Cardiac muscle cell (in vitro differentiated cells and primary cell): ENCODE measurements around the gene MRPS18A. TPM values are rescaled to one million over a fixed set of nuclear protein-coding genes. Genes with fewer than 3 reads are reported as not detected.

Experiments used
- DNase-seq, 2 donors: peaks; one replicate each; pipeline versions ENCODE4 v3.0.0 to v3.0.0-alpha.2; 2010 to 2017; ENCODE audit warnings: low read depth in 1 of 2, low spot score in 1 of 2
- H3K27ac ChIP-seq: fragments of 200-600 bp; sonication (generic); 2 replicates; pipeline ENCODE4 v1.5.1; 2016
- H3K27me3 ChIP-seq: fragments of 200-600 bp; sonication (generic); 2 replicates; pipeline ENCODE4 v1.6.0; 2016; ENCODE audit warnings: control low read depth
- H3K36me3 ChIP-seq: fragments of 200-600 bp; sonication (generic); 2 replicates; pipeline ENCODE4 v1.5.1; 2016; ENCODE audit warnings: control low read depth
- H3K4me1 ChIP-seq: fragments of 200-600 bp; sonication (generic); 2 replicates; pipeline ENCODE4 v1.8.1; 2017; ENCODE audit warnings: low read depth, mild to moderate bottlenecking, mixed run types
- H3K4me3 ChIP-seq: fragments of 200-600 bp; sonication (generic); 2 replicates; pipeline ENCODE4 v1.5.1; 2016; ENCODE audit warnings: mild to moderate bottlenecking
- H3K9me3 ChIP-seq: fragments of 200-600 bp; sonication (generic); 2 replicates; pipeline ENCODE4 v1.5.1; 2017; ENCODE audit warnings: low read depth, mild to moderate bottlenecking, control low read depth
- CTCF ChIP-seq: IDR thresholded peaks from 2 replicates; pipeline ENCODE4 v1.5.1; 2012; ENCODE audit warnings: low read depth, mild to moderate bottlenecking, low read length
- polyA plus RNA-seq: library from polyadenylated mRNA; unstranded; fragments of >200 nt; fragmentation: Nextera tagmentation; extraction: Ambion mirVana; gene quantifications from 2 replicates; pipeline ENCODE4 v1.2.1, GENCODE V29; 2016
- total RNA-seq: library from RNA; depleted of rRNA; stranded (reverse); fragments of >200 nt; gene quantifications from 2 replicates; pipeline ENCODE4 v1.2.3, GENCODE V29; 2016

The MRPS18A gene
- total and polyA plus RNA-seq, 2 experiments from 2014 or later = 65.9 to 87.0 TPM

DNA sequence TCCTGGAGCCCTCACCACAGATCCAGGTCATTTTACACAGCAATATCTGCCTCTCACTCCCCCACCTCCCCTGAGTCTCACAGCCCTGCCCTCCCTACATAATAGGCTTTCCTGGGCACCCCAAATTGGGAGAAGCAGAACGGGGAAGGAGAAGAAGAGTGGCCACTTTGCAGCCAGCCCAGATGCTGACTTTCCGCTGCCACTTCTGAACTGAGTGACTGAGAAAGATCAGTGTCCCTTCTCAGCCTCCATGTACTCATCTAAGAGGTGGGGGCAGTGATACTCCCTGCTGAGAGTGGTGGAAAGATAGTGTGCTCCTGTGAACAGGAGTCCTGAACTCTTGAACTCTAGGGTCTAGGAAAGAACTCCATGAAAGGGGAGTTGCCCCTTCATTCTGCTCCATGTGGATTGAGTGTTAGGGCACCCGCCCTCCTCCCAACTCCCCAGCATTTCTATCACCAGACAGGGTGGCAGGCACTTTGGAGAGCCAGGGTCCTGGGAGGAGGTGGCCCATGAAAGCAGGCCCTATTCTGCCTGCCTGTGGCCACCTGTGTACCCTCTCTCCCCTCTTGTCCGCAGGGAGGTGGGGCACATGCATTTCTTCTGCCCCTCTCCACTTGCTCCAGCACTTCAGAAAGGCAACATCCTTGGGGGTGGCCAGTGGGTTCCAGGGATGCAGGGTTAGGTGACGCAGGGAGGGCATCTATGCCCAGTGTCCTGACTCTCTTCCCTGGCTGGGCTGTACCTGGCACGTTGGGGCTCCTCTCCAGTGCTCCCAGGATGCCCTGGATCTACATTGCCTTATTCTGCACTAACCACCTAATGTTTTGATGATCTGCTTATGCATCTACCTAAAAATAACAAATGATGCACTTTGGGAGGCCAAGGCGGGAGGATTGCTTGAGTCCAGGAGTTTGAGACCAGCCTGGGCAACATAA lies 38.3 kb upstream of the MRPS18A start:
- Histone ChIP-seq H3K4me3 (no peak overlapping the region), H3K4me1 (peaks cover 2% of the 10 kb centered on the region), H3K27ac (no peak overlapping the region), H3K27me3 (no peaks in the 10 kb centered on the region), H3K9me3 (no peaks in the 10 kb centered on the region), H3K36me3 (no peaks in the 10 kb centered on the region)
- TF ChIP-seq CTCF = no peak
- DNase-seq = no peak

DNA sequence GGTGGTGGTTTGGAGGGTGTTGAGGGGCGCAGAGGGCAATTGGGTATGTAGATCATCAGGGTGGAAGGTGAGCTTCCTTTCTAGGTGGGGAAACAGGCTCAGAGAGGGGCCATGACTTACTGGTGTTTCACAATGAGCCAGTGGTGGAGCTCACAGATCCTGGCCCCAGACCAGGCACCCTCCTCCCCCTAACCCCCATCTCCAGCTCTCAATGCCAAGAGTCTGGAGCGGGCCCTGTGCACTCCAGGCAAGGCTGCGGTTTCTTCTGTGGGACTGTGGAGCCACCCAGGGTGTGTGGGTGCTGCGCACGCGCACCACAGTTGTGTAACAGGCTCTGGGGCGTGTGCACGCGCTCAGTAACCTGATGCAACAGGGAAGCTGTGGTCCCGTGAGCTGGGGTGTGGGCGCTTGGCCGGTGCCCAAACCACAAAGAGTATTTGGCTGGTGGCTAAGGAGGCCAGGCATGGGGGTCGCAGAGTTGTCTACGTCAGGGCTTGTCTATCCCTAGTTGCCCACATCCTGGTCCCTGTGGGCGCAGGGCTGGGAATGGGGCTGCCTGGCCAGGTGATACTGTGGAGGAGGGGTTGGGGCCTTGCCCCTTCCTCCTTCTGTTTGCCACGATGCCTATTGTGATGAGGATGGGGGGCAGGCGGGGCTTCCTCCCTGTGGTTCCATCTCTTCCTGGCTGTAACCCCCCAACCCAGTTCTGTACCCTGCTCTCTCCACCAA lies 37.5 kb upstream of the MRPS18A start:
- peaks cover 2% of the 10 kb centered on the region for H3K4me1 ChIP-seq
- no peaks in the 10 kb centered on the region for H3K36me3 ChIP-seq
- TF ChIP-seq CTCF = no peak
- no peaks in the 10 kb centered on the region for H3K9me3 ChIP-seq
- H3K27me3 ChIP-seq = no peaks in the 10 kb centered on the region
- peak in 1 of 2 donors; percentile 99 for DNase-seq
- no peak overlapping the region for H3K27ac ChIP-seq
- no peak overlapping the region for H3K4me3 ChIP-seq

- DNase-seq = no peak
- H3K27ac ChIP-seq = no peak overlapping the region
- no peak overlapping the region for H3K4me3 ChIP-seq
- no peaks in the 10 kb centered on the region for H3K27me3 ChIP-seq
- H3K4me1 ChIP-seq = peaks cover 2% of the 10 kb centered on the region
- H3K36me3 ChIP-seq = no peaks in the 10 kb centered on the region
- no peaks in the 10 kb centered on the region for H3K9me3 ChIP-seq
- TF ChIP-seq CTCF = no peak
Measured at GRCh38 chr6:43724354-43724753, 36.8 kb upstream of the MRPS18A start.

- TF ChIP-seq CTCF = peak; percentile 69
- H3K36me3 ChIP-seq = no peaks in the 10 kb centered on the region
- no peak overlapping the region for H3K27ac ChIP-seq
- peaks cover 2% of the 10 kb centered on the region for H3K4me1 ChIP-seq
- peak; percentile 81 to 83 for DNase-seq
- no peaks in the 10 kb centered on the region for H3K27me3 ChIP-seq
- no peaks in the 10 kb centered on the region for H3K9me3 ChIP-seq
- H3K4me3 ChIP-seq = no peak overlapping the region
Measured at GRCh38 chr6:43723737-43724295, 36.2 kb upstream of the MRPS18A start.

DNA sequence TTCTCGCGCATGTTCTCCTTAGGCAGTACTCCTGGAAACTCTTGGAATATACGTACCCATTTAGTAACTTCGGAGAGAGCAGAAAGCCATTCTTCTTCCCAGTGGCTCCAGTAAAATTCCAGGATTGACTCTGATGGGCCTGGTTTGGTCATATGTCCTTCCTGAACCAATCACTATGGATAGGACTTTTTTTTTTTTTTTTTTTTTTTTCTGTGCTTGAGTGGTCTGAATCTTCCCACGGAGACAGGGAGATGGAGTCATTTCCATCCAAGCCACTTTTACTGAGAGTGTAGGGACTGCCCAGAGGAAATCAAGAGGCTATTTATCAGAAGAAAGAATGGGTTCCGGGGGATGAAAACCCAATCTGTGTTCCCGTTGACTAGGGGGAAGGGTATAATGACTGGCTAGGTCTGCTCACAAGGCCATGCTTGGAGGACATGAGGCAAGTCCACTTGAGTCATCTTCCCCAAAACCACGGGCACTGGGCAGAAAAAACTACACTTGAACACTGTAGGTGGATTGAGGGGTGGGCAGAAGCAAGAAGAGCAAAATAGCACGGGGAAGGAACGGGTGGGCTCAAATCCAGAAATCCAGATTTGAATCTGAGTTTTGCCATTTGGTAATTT lies 35.4 kb upstream of the MRPS18A start:
- DNase-seq = no peak
- TF ChIP-seq CTCF = no peak

More for the DNA sequence above, 35.4 kb upstream of the MRPS18A start:
- Histone ChIP-seq H3K27ac (no peak overlapping the region), H3K4me1 (peaks cover 2% of the 10 kb centered on the region), H3K9me3 (no peaks in the 10 kb centered on the region), H3K27me3 (no peaks in the 10 kb centered on the region), H3K36me3 (no peaks in the 10 kb centered on the region), H3K4me3 (no peak overlapping the region)
